Kidney epithelial cell (primary cell): Measurements from ENCODE around the gene VILL. TPM values are rescaled to one million over a fixed set of nuclear protein-coding genes. Genes with fewer than 3 reads are reported as not detected.
A peak's percentile ranks its signal among the peaks of the same experiment; 100 is the strongest.

Source experiments
- DNase-seq: peaks from one replicate; pipeline ENCODE4 v3.0.0-alpha.2; 2010; ENCODE audit warnings: low read depth
- H3K27me3 ChIP-seq: 2 replicates; pipeline ENCODE4 v1.6.0; 2011; ENCODE audit warnings: low read length; ENCODE audit not compliant: control insufficient read depth, insufficient read depth
- H3K36me3 ChIP-seq: 2 replicates; pipeline ENCODE4 v1.5.1; 2011; ENCODE audit warnings: low read length; ENCODE audit not compliant: control insufficient read depth, insufficient read depth
- H3K4me3 ChIP-seq: 2 replicates; pipeline ENCODE4 v1.5.1; 2011; ENCODE audit warnings: low read depth, mild to moderate bottlenecking, control low read depth, low read length
- total RNA-seq: library from RNA; depleted of rRNA; stranded (reverse); fragments of >200 nt; gene quantifications from 2 replicates; pipeline ENCODE4 v1.2.3, GENCODE V29; 2015
- TF ChIP-seq, protein P1 (sequence below): IDR thresholded peaks from 2 replicates; pipeline ENCODE4 v1.5.1; 2011; ENCODE audit warnings: mild to moderate bottlenecking, moderate library complexity, low read length, control low read depth, inconsistent platforms; ENCODE audit not compliant: insufficient read depth, poor library complexity, severe bottlenecking

The VILL gene
- total RNA-seq, 1 donor from 2014 or later, result 7.8 TPM

DNA sequence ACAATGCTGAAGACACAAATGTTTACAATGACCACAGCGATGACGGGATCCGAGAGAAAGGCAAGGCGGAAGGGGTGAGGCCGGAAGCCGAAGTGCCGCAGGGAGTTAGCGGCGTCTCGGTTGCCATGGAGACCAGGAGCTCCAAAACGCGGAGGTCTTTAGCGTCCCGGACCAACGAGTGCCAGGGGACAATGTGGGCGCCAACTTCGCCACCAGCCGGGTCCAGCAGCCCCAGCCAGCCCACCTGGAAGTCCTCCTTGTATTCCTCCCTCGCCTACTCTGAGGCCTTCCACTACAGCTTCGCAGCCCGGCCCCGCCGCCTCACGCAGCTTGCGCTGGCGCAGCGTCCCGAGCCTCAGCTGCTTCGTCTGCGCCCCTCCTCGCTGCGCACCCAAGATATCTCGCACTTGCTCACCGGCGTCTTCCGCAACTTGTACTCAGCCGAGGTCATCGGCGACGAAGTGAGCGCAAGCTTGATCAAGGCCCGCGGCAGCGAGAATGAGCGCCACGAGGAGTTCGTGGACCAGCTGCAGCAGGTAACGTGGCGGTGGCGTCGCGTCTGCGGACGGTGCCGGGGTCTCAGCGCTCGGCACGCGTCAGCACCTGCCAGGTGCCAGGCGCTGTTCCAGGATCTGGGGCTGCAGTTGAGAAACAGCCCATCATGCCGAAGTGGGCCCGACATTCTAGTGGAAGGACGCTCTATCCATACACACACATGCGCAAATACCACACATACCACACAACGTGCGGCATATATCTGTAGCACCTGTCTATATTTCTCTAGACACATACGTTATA lies 48.7 kb downstream of the VILL start, which contains the start of gene DLEC1:
DLEC1 (plus strand) TSS at position 108 of the 798 bp plus-strand sequence; CDS start at position 126, 18 bp downstream.
- H3K36me3 ChIP-seq, result no peaks in the 10 kb centered on the region
- TF ChIP-seq, protein P1, sequence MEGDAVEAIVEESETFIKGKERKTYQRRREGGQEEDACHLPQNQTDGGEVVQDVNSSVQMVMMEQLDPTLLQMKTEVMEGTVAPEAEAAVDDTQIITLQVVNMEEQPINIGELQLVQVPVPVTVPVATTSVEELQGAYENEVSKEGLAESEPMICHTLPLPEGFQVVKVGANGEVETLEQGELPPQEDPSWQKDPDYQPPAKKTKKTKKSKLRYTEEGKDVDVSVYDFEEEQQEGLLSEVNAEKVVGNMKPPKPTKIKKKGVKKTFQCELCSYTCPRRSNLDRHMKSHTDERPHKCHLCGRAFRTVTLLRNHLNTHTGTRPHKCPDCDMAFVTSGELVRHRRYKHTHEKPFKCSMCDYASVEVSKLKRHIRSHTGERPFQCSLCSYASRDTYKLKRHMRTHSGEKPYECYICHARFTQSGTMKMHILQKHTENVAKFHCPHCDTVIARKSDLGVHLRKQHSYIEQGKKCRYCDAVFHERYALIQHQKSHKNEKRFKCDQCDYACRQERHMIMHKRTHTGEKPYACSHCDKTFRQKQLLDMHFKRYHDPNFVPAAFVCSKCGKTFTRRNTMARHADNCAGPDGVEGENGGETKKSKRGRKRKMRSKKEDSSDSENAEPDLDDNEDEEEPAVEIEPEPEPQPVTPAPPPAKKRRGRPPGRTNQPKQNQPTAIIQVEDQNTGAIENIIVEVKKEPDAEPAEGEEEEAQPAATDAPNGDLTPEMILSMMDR, result no peak
- H3K4me3 ChIP-seq, result peak within 1 kb of the TSS; percentile 41
- H3K27me3 ChIP-seq, result peaks cover 8% of the 10 kb centered on the region
- DNase-seq, result no peak

DNA sequence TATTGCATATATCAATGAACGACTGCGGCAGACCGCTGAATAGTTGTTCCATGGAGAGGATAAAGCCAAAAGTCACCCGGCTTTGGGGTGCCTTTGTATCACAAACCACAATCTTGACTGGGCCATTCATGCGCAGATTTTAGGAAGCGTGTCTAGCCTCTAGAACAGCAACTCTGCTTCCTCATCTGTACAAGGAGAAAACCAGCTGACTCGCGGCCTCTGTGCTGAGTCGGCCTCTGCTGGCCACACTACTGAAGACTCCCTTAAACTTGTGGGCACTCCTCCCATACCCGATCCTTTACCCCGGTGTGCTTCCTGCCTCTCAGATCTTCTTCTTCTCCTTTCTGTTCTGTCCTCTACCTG lies 49.3 kb downstream of the VILL start:
- no peak for DNase-seq
- TF ChIP-seq, protein P1, result peak; percentile 20
- Histone ChIP-seq H3K4me3 (no peak overlapping the region), H3K36me3 (no peaks in the 10 kb centered on the region), H3K27me3 (peaks cover 8% of the 10 kb centered on the region)

DNA sequence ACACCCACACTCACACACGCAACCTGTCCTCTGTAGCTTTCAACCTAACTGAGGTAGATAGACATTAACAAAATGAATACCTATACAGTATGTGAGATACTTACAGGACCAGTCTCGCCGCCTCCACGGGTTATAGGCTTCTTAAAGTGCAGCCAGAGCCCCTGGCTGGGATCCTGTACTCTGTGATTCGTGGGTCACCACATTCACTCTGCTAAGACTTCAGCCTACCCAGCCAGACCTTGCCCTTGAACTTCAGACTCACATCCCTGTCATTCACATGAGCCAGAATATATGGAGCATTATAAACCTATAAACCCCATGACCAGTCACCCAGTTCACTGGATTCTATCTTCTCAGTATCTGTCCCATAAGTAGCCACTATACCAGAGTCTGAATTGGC lies 49.8 kb downstream of the VILL start:
- TF ChIP-seq, protein P1, result no peak
- no peaks in the 10 kb centered on the region for H3K36me3 ChIP-seq
- DNase-seq, result no peak

DNA sequence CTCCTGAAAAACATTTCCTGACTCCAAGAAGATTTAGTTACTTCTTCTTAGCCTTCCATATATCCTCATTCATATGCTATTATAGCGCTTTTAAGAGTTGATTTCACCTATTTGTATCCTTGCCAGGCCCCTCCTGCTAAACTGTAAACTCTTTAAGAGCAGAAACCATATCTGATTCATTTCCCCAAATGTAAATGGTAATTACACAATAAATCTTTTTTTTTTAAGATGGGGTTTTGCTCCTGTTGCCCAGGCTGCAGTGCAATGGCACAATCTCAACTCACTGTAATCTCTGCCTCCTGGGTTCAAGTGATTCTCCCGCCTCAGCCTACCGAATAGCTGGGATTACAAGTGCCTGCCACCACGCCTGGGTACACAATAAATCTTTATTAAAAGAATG lies 52.9 kb downstream of the VILL start:
- H3K4me3 ChIP-seq, result no peak overlapping the region
- no peak for DNase-seq
- TF ChIP-seq, protein P1, result no peak
- peaks cover 5% of the 10 kb centered on the region for H3K27me3 ChIP-seq
- no peaks in the 10 kb centered on the region for H3K36me3 ChIP-seq

More for the DNA sequence above, 49.8 kb downstream of the VILL start:
- H3K27me3 ChIP-seq, result peaks cover 8% of the 10 kb centered on the region
- H3K4me3 ChIP-seq, result no peak overlapping the region

DNA sequence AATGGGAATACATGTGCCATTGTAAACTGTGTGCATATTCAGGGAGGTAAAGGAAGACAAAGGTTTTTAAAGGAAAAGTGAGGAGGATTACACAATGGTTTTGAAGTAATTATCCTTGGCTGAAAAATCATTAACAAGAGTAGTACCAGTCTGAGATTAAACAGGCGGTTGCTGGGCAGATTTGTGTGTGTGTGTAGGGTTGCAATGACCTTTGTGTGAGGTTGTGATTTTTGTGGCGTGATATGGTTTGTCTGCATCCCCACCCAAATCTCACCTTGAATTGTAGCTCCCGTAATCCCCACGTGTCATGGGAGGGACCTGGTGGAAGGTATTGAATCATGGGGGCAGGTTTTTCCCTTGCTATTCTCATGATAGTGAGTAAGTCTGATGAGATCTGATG lies 55.4 kb downstream of the VILL start:
- no peak for DNase-seq
- Histone ChIP-seq H3K27me3 (no peaks in the 10 kb centered on the region), H3K36me3 (no peaks in the 10 kb centered on the region), H3K4me3 (no peak overlapping the region)
- TF ChIP-seq, protein P1, result no peak

DNA sequence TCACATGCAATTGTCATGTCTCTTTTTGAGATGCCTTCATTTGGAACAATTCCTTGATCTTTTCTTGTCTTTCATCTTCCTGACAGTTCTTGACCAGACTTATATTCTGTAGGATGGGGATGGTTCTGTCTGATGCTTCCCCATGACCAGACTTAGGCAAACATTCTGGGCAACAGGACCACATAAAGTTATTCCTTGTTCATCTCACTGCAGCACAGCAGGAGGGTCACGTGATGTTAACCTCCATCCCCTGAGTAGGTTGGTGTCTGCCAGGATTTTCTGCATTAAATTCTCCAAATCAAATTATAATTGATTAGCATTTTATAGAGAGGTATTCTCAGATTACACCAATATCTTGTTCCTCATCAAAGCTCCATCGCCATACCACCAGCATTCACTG lies 56.2 kb downstream of the VILL start:
- Histone ChIP-seq H3K36me3 (no peaks in the 10 kb centered on the region), H3K4me3 (no peak overlapping the region), H3K27me3 (no peaks in the 10 kb centered on the region)
- TF ChIP-seq, protein P1, result no peak
- no peak for DNase-seq
